A549 (cell line): ENCODE data around the gene KCNAB1. TPM values are rescaled to one million over a fixed set of nuclear protein-coding genes. Genes with fewer than 3 reads are reported as not detected.

Source experiments
- ATAC-seq, 2 experiments: fragments of 200-7000 bp in 1 of 2; fragments of >200 bp in 1 of 2; cut with Nextera tagmentation in 1 of 2; cut with Tn5 transposase in 1 of 2; 3 replicates each; pipeline versions ENCODE4 v1.8.0 to v1.9.1; 2018 to 2020; ENCODE audit warnings: mild to moderate bottlenecking in 1 of 2, moderate library complexity in 1 of 2
- CTCF ChIA-PET: fragments of 300-600 bp; sonication (Branson Sonifier 250); formaldehyde crosslinking; extraction: SDS; loops from one replicate; lab custom pipeline; 2021; ENCODE audit warnings: antibody characterized with exemption, inconsistent platforms; lab: Yijun Ruan, JAX
- POLR2A ChIA-PET: fragments of 350-600 bp; formaldehyde crosslinking; extraction: SDS; loops from one replicate; lab custom pipeline; 2021; ENCODE audit warnings: antibody characterized with exemption, inconsistent platforms; lab: Yijun Ruan, JAX
- DNase-seq, 2 experiments: peaks; one replicate each; pipeline versions ENCODE4 v3.0.0 to v3.0.0-alpha.2; 2011 to 2016; ENCODE audit warnings: low read depth in 1 of 2, low spot score in 1 of 2
- FAIRE-seq: peaks from 2 replicates; lab custom pipeline; 2011; peaks lifted over from hg19 to GRCh38; lab: Jason Lieb, UNC
- H3K27ac ChIP-seq, 2 experiments: fragments of >200 bp; sonication (Bioruptor Twin); formaldehyde crosslinking; 3 replicates each; pipeline ENCODE4 v1.5.1; 2016 to 2017
- H3K4me1 ChIP-seq: fragments of >200 bp; sonication (Bioruptor Twin); formaldehyde crosslinking; 3 replicates; pipeline ENCODE4 v1.6.1; 2016
- H3K4me2 ChIP-seq: fragments of >200 bp; sonication (Bioruptor Twin); formaldehyde crosslinking; 3 replicates; pipeline ENCODE4 v1.6.1; 2016
- H3K4me3 ChIP-seq: fragments of >200 bp; sonication (Bioruptor Twin); formaldehyde crosslinking; 3 replicates; pipeline ENCODE4 v1.5.1; 2016
- H3K9me3 ChIP-seq: fragments of >200 bp; sonication (Bioruptor Twin); formaldehyde crosslinking; 3 replicates; pipeline ENCODE4 v1.6.1; 2016
- BHLHE40 ChIP-seq: IDR thresholded peaks from 2 replicates; pipeline ENCODE4 v1.6.1; 2012; ENCODE audit warnings: low read depth, low read length, inconsistent platforms
- CBX2 ChIP-seq: fragments of 200-600 bp; sonication (generic); IDR thresholded peaks from 2 replicates; pipeline ENCODE4 v1.6.1; 2016; ENCODE audit warnings: low read depth, mild to moderate bottlenecking, borderline replicate concordance
- CHD2 ChIP-seq: fragments of 150-350 bp; IDR thresholded peaks from 2 replicates; pipeline ENCODE4 v1.6.1; 2014; ENCODE audit warnings: low read length; ENCODE audit not compliant: partially characterized antibody
- EHF ChIP-seq: fragments of 250-450 bp; sonication (Bioruptor Pico); IDR thresholded peaks from 2 replicates; pipeline ENCODE4 v1.5.0; 2020; ENCODE audit warnings: mild to moderate bottlenecking
- ELK1 ChIP-seq: fragments of 150-350 bp; IDR thresholded peaks from 2 replicates; pipeline ENCODE4 v1.6.1; 2014; ENCODE audit warnings: low read depth, mild to moderate bottlenecking, low read length
- EP300 ChIP-seq, 2 experiments: fragments of >200 bp; sonication (Bioruptor Twin); formaldehyde crosslinking; IDR thresholded peaks; 2 replicates in 1 of 2; 3 replicates in 1 of 2; pipeline ENCODE4 v1.6.1; 2016 to 2017
- FOSL2 ChIP-seq, 2 experiments: fragments of 450-650 bp in 1 of 2; fragments of >200 bp in 1 of 2; sonication (Bioruptor Twin) in 1 of 2; formaldehyde crosslinking; IDR thresholded peaks; 2 replicates each; pipeline versions ENCODE4 v1.5.0 to v1.6.1; 2016 to 2020; ENCODE audit warnings: mild to moderate bottlenecking in 1 of 2, moderate library complexity in 1 of 2
- FOXS1 ChIP-seq: fragments of 250-450 bp; sonication (Bioruptor Pico); IDR thresholded peaks from 2 replicates; pipeline ENCODE4 v1.5.0; 2020; ENCODE audit warnings: mild to moderate bottlenecking, moderate library complexity
- HEYL ChIP-seq: fragments of 250-450 bp; sonication (Bioruptor Pico); IDR thresholded peaks from 2 replicates; pipeline ENCODE4 v1.8.0; 2021; ENCODE audit warnings: mild to moderate bottlenecking, moderate library complexity
- HOXA7 ChIP-seq: fragments of 250-450 bp; sonication (Bioruptor Pico); IDR thresholded peaks from 2 replicates; pipeline ENCODE4 v1.5.0; 2020; ENCODE audit warnings: mild to moderate bottlenecking, moderate library complexity
- HOXB13 ChIP-seq: fragments of 250-450 bp; sonication (Bioruptor Pico); IDR thresholded peaks from 2 replicates; pipeline ENCODE4 v1.5.0; 2020; ENCODE audit warnings: low read depth, mild to moderate bottlenecking, moderate library complexity
- JUN ChIP-seq, 2 experiments: fragments of >200 bp; sonication (Bioruptor Twin); formaldehyde crosslinking; IDR thresholded peaks; 2 replicates in 1 of 2; 3 replicates in 1 of 2; pipeline ENCODE4 v1.6.1; 2016 to 2017
- KDM1A ChIP-seq: fragments of 200-600 bp; sonication (generic); IDR thresholded peaks from 2 replicates; pipeline ENCODE4 v1.6.1; 2016; ENCODE audit warnings: low read depth, mild to moderate bottlenecking
- KDM5A ChIP-seq: fragments of 200-600 bp; sonication (generic); IDR thresholded peaks from 2 replicates; pipeline ENCODE4 v1.6.1; 2016; ENCODE audit warnings: antibody characterized with exemption, mild to moderate bottlenecking
- MAFK ChIP-seq: fragments of 450-650 bp; IDR thresholded peaks from 2 replicates; pipeline ENCODE4 v1.6.1; 2014; ENCODE audit not compliant: partially characterized antibody
- MYC ChIP-seq: IDR thresholded peaks from 2 replicates; pipeline ENCODE4 v1.6.1; 2012; ENCODE audit warnings: mild to moderate bottlenecking, inconsistent platforms, low read length, improper control_type of control experiment, borderline replicate concordance
- NPAS2 ChIP-seq: fragments of 250-450 bp; sonication (Bioruptor Pico); IDR thresholded peaks from 2 replicates; pipeline ENCODE4 v1.8.0; 2022; ENCODE audit warnings: mild to moderate bottlenecking, moderate library complexity, borderline replicate concordance
- POLR2A ChIP-seq: IDR thresholded peaks from 2 replicates; pipeline ENCODE4 v1.6.1; 2012; ENCODE audit warnings: mild to moderate bottlenecking, low read length
- POLR2AphosphoS2 ChIP-seq: conservative IDR thresholded peaks from 2 replicates; pipeline ENCODE4 v1.6.1; 2012; ENCODE audit warnings: low read length, improper control_type of control experiment, inconsistent platforms
- RAD21 ChIP-seq, 2 experiments: fragments of >200 bp in 1 of 2; sonication (Bioruptor Twin) in 1 of 2; formaldehyde crosslinking in 1 of 2; IDR thresholded peaks in 1 of 2; conservative IDR thresholded peaks in 1 of 2; 2 replicates in 1 of 2; 3 replicates in 1 of 2; pipeline ENCODE4 v1.6.1; 2012 to 2018; ENCODE audit warnings: inconsistent platforms in 1 of 2
- RCOR1 ChIP-seq: fragments of 150-350 bp; IDR thresholded peaks from 2 replicates; pipeline ENCODE4 v1.6.1; 2014; ENCODE audit warnings: antibody characterized with exemption, low read length, low read depth
- REST ChIP-seq: fragments of 200-600 bp; sonication (generic); IDR thresholded peaks from 2 replicates; pipeline ENCODE4 v1.6.1; 2016; ENCODE audit warnings: antibody characterized with exemption, mild to moderate bottlenecking, moderate library complexity
- RFX5 ChIP-seq: fragments of 450-650 bp; IDR thresholded peaks from 2 replicates; pipeline ENCODE4 v1.7.1; 2014; ENCODE audit warnings: antibody characterized with exemption, mild to moderate bottlenecking, moderate library complexity
- ZFP36 ChIP-seq: fragments of 450-650 bp; IDR thresholded peaks from 2 replicates; pipeline ENCODE4 v1.6.1; 2014; ENCODE audit warnings: borderline replicate concordance; ENCODE audit not compliant: partially characterized antibody
- ZNF302 ChIP-seq: fragments of 250-450 bp; sonication (Bioruptor Pico); IDR thresholded peaks from 2 replicates; pipeline ENCODE4 v1.9.0; 2021; ENCODE audit warnings: inconsistent platforms, mild to moderate bottlenecking, moderate library complexity
- WGBS: methylation state at CpG from one replicate; pipeline ENCODE4 v1.1.6; 2017; ENCODE audit errors: missing lambda C conversion rate; 5-methylcytosine and 5-hydroxymethylcytosine counted together
- polyA plus RNA-seq, 4 experiments: library from polyadenylated mRNA; depleted of rRNA in 3 of 4; stranded (reverse); fragments of >200 nt; fragmentation: RNase III in 1 of 4; extraction: RNeasy Plus Mini Kit Qiagen cat#74134 plus additional on column Dnase treatment in 1 of 4; gene quantifications; 2 replicates in 3 of 4; 3 replicates in 1 of 4; pipeline ENCODE4 v1.2.3, GENCODE V29; 2011 to 2017
- TF ChIP-seq, protein P1 (sequence below): IDR thresholded peaks from 2 replicates; pipeline ENCODE4 v1.6.1; 2012
- TF ChIP-seq, protein P2 (sequence below): IDR thresholded peaks from 2 replicates; pipeline ENCODE4 v1.6.1; 2012
- TF ChIP-seq, protein P3 (sequence below): IDR thresholded peaks from 2 replicates; pipeline ENCODE4 v1.6.1; 2012; ENCODE audit warnings: low read depth, borderline replicate concordance
- TF ChIP-seq, protein P4 (sequence below): fragments of 250-450 bp; sonication (Bioruptor Pico); IDR thresholded peaks from 2 replicates; pipeline ENCODE4 v1.5.0; 2021; ENCODE audit warnings: mild to moderate bottlenecking, moderate library complexity, borderline replicate concordance
- TF ChIP-seq, protein P5 (sequence below): fragments of >200 bp; sonication (Bioruptor Twin); formaldehyde crosslinking; IDR thresholded peaks from 2 replicates; pipeline ENCODE4 v1.6.1; 2016

The KCNAB1 gene
- polyA plus RNA-seq, 2 of the 4 experiments (the other 2 are of a cell fraction), result not detected

GRCh38 chr3:156332304-156332703, 211.9 kb downstream of the KCNAB1 start:
- ATAC-seq (no peak), FAIRE-seq (no peak), DNase-seq (no peak)
- WGBS, result 55% methylated on average over 3 of the region's 3 CpGs
- Histone ChIP-seq H3K4me1 (no peaks in the 10 kb centered on the region), H3K4me3 (no peak overlapping the region), H3K9me3 (no peaks in the 10 kb centered on the region), H3K4me2 (no peak overlapping the region), H3K27ac (no peak overlapping the region)
- POLR2A ChIA-PET, result no interaction called here
- CTCF ChIA-PET, result no interaction called here
- TF ChIP-seq BHLHE40 (no peak), POLR2AphosphoS2 (no peak), EP300 (IDR thresholded peaks at IDR 0.05) (no peak), EHF (CRISPR knock-in tag) (no peak), HOXB13 (no peak), CHD2 (no peak), MAFK (no peak), ELK1 (no peak), JUN (IDR thresholded peaks at IDR 0.05) (no peak), MYC (no peak), HEYL (CRISPR knock-in tag) (no peak), RCOR1 (no peak)
- TF ChIP-seq, protein P1, sequence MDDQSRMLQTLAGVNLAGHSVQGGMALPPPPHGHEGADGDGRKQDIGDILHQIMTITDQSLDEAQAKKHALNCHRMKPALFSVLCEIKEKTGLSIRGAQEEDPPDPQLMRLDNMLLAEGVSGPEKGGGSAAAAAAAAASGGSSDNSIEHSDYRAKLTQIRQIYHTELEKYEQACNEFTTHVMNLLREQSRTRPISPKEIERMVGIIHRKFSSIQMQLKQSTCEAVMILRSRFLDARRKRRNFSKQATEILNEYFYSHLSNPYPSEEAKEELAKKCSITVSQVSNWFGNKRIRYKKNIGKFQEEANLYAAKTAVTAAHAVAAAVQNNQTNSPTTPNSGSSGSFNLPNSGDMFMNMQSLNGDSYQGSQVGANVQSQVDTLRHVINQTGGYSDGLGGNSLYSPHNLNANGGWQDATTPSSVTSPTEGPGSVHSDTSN, result no peak
- TF ChIP-seq, protein P2, sequence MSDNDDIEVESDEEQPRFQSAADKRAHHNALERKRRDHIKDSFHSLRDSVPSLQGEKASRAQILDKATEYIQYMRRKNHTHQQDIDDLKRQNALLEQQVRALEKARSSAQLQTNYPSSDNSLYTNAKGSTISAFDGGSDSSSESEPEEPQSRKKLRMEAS, result no peak
- TF ChIP-seq, protein P3, sequence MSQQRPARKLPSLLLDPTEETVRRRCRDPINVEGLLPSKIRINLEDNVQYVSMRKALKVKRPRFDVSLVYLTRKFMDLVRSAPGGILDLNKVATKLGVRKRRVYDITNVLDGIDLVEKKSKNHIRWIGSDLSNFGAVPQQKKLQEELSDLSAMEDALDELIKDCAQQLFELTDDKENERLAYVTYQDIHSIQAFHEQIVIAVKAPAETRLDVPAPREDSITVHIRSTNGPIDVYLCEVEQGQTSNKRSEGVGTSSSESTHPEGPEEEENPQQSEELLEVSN, result no peak

DNA sequence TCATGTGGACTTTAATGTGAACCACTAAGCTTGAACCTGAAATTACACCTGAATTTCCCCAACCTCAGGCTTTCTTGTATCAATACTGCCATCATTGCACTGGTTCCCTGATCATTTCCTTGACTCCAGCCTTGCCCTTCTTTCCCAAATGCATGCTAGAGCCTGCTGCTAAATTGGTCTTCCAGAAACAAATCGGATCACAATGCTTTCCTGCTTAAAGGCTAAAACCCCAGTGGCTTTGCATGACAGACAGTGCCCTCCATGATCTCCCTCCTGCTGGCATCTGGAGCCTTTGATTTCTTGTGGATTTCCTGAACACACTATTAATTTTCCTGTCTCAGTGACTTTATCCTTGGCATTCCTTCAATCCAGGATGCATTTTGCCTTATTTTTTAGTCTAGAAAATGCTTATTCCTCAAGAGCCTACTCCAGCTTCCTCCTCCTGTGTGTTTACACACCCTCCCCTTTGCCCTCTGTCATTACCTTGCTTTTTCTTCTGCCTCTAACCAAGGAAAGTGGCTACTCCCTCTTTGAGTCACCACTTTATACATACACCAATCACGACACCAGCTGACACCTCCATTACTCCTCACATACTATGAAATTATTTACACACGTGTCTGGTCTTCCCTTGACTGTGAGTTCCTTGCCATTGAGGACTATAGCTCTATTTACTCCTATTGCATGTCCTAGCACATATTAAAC, 214.6 kb downstream of the KCNAB1 start:
- H3K9me3 ChIP-seq, result no peaks in the 10 kb centered on the region
- H3K4me1 ChIP-seq, result no peaks in the 10 kb centered on the region
- CTCF ChIA-PET, result interaction anchor here (0.6 to 1.4 kb wide), 3 partner anchors 10 to 48 kb away, joined by 3 read pairs; no protein-coding TSS in a partner anchor
- WGBS, result 7% methylated on average over 3 of the region's 3 CpGs
- H3K4me2 ChIP-seq, result no peak overlapping the region
- no peak for FAIRE-seq
- no peak overlapping the region for H3K27ac ChIP-seq
- H3K4me3 ChIP-seq, result no peak overlapping the region
- POLR2A ChIA-PET, result no interaction called here
- no peak for DNase-seq
- no peak; a peak in 1 of 6 replicates for ATAC-seq
- TF ChIP-seq RAD21 (conservative IDR thresholded peaks at IDR 0.05 in 1 of 2, IDR thresholded peaks at IDR 0.05 in 1 of 2) (no peak), FOXS1 (CRISPR knock-in tag) (no peak), KDM1A (no peak), EHF (CRISPR knock-in tag) (no peak), HOXA7 (CRISPR knock-in tag) (no peak), NPAS2 (CRISPR knock-in tag) (no peak), KDM5A (no peak), RFX5 (no peak), POLR2A (no peak), FOSL2 (IDR thresholded peaks at IDR 0.05) (no peak), FOSL2 (CRISPR knock-in tag; IDR thresholded peaks at IDR 0.05) (no peak), ZNF302 (CRISPR knock-in tag) (no peak), REST (no peak), RCOR1 (no peak), CBX2 (no peak), ZFP36 (no peak)
- TF ChIP-seq, protein P4, sequence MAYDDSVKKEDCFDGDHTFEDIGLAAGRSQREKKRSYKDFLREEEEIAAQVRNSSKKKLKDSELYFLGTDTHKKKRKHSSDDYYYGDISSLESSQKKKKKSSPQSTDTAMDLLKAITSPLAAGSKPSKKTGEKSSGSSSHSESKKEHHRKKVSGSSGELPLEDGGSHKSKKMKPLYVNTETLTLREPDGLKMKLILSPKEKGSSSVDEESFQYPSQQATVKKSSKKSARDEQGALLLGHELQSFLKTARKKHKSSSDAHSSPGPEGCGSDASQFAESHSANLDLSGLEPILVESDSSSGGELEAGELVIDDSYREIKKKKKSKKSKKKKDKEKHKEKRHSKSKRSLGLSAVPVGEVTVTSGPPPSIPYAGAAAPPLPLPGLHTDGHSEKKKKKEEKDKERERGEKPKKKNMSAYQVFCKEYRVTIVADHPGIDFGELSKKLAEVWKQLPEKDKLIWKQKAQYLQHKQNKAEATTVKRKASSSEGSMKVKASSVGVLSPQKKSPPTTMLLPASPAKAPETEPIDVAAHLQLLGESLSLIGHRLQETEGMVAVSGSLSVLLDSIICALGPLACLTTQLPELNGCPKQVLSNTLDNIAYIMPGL, result no peak
- TF ChIP-seq, protein P5, sequence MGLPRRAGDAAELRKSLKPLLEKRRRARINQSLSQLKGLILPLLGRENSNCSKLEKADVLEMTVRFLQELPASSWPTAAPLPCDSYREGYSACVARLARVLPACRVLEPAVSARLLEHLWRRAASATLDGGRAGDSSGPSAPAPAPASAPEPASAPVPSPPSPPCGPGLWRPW, result no peak
